NCI-H2196 treated with DMSO at 0.1 percent for 48 hours (cell line): ENCODE measurements around the gene MLX.
A peak's percentile ranks its signal among the peaks of the same experiment; 100 is the strongest.
"Not testable (repeated sequence)": the region's sequence is repeated elsewhere in the genome, so short reads cannot be mapped to it uniquely, and the experiment has no call there.

Experiments
- DNase-seq: peaks from one replicate; lab custom pipeline; 2025; ENCODE audit not compliant: unreplicated experiment; lab: John Stamatoyannopoulos, UW

MLX gene

GRCh38 chr17:42536372-42537155 is 30.3 kb upstream of the MLX start:
- DNase-seq = peak; percentile 58

GRCh38 chr17:42537156-42537805 is 29.6 kb upstream of the MLX start:
- DNase-seq = no peak

- DNase-seq = no peak
These were observed 29.0 kb upstream of the MLX start for GRCh38 chr17:42537826-42538451.

- no peak for DNase-seq
These were observed 28.4 kb upstream of the MLX start for GRCh38 chr17:42538482-42538881.

- not testable (repeated sequence) for DNase-seq
These were observed 26.3 kb upstream of the MLX start for GRCh38 chr17:42540558-42540957.

GRCh38 chr17:42541041-42541833 is 25.7 kb upstream of the MLX start:
- peak; percentile 12 for DNase-seq

- no peak for DNase-seq
These were observed 23.5 kb upstream of the MLX start for GRCh38 chr17:42543190-42544079.

GRCh38 chr17:42544874-42545283 is 22.0 kb upstream of the MLX start:
- DNase-seq = no peak

- not testable (repeated sequence) for DNase-seq
These were observed 21.0 kb upstream of the MLX start for GRCh38 chr17:42545755-42546505.

GRCh38 chr17:42547001-42547461 is 19.9 kb upstream of the MLX start:
- no peak for DNase-seq

- no peak for DNase-seq
These were observed 19.2 kb upstream of the MLX start for GRCh38 chr17:42547698-42548069.

GRCh38 chr17:42548070-42548837 is 18.6 kb upstream of the MLX start:
- DNase-seq = no peak

- DNase-seq = no peak
These were observed 17.7 kb upstream of the MLX start for GRCh38 chr17:42548993-42549755.

GRCh38 chr17:42552736-42553135 is 14.2 kb upstream of the MLX start, which contains the start of gene HSD17B1:
Gene HSD17B1 (plus strand): TSS chr17:42552923. CDS start chr17:42552934, 11 bp downstream.
- not testable (repeated sequence) for DNase-seq

GRCh38 chr17:42553161-42553818 is 13.6 kb upstream of the MLX start:
- no peak for DNase-seq

- no peak for DNase-seq
These were observed 13.0 kb upstream of the MLX start for GRCh38 chr17:42553866-42554249.
